ENCODE results near the gene IRX4.

IRX4 gene

GRCh38 chr5:1877103-1878049 is 5.3 kb downstream of the IRX4 start:
- Histone ChIP-seq H3K79me2 (no peaks in the 10 kb centered on the region), H3K27me3 (ENCODE audit: control insufficient read depth, insufficient read depth, low read length) (peaks cover 23% of the 10 kb centered on the region), H3K9ac (no peak overlapping the region), H3K9me3 (ENCODE audit: control insufficient read depth, low read length) (no peaks in the 10 kb centered on the region), H2AFZ (no peak overlapping the region), H3K4me2 (ENCODE audit: low read length) (no peak overlapping the region), H3K27ac (no peak overlapping the region), H3K36me3 (ENCODE audit: control insufficient read depth, insufficient read depth, low read length) (no peaks in the 10 kb centered on the region), H3K4me3 (ENCODE audit: low read depth, low read length) (no peak overlapping the region), H3K4me1 (no peaks in the 10 kb centered on the region)
- no peak for TF ChIP-seq CTCF (IDR thresholded peaks at IDR 0.05)

GRCh38 chr5:1876660-1877064 is 6.1 kb downstream of the IRX4 start:
- Histone ChIP-seq H2AFZ (no peak overlapping the region), H3K4me1 (no peaks in the 10 kb centered on the region), H3K27ac (no peak overlapping the region), H3K9me3 (ENCODE audit: control insufficient read depth, low read length) (no peaks in the 10 kb centered on the region), H3K9ac (no peak overlapping the region), H3K27me3 (ENCODE audit: control insufficient read depth, insufficient read depth, low read length) (peaks cover 23% of the 10 kb centered on the region), H3K79me2 (no peaks in the 10 kb centered on the region), H3K4me2 (ENCODE audit: low read length) (no peak overlapping the region), H3K36me3 (ENCODE audit: control insufficient read depth, insufficient read depth, low read length) (no peaks in the 10 kb centered on the region), H3K4me3 (ENCODE audit: low read depth, low read length) (no peak overlapping the region)
- TF ChIP-seq CTCF (IDR thresholded peaks at IDR 0.05) = no peak

GRCh38 chr5:1875843-1876659 is 6.7 kb downstream of the IRX4 start:
- Histone ChIP-seq H3K9me3 (ENCODE audit: control insufficient read depth, low read length) (no peaks in the 10 kb centered on the region), H3K4me3 (ENCODE audit: low read depth, low read length) (peak overlapping the region; percentile 16), H2AFZ (no peak overlapping the region), H3K27me3 (ENCODE audit: control insufficient read depth, insufficient read depth, low read length) (peaks cover 23% of the 10 kb centered on the region), H3K79me2 (no peaks in the 10 kb centered on the region), H3K4me1 (no peaks in the 10 kb centered on the region), H3K4me2 (ENCODE audit: low read length) (peak overlapping the region; percentile 46), H3K9ac (no peak overlapping the region), H3K27ac (no peak overlapping the region), H3K36me3 (ENCODE audit: control insufficient read depth, insufficient read depth, low read length) (no peaks in the 10 kb centered on the region)
- TF ChIP-seq CTCF (IDR thresholded peaks at IDR 0.05) = no peak

GRCh38 chr5:1875281-1875842 is 7.4 kb downstream of the IRX4 start:
- Histone ChIP-seq H3K27me3 (ENCODE audit: control insufficient read depth, insufficient read depth, low read length) (peaks cover 19% of the 10 kb centered on the region), H3K4me3 (ENCODE audit: low read depth, low read length) (no peak overlapping the region)

More at GRCh38 chr5:1875281-1875842, 7.4 kb downstream of the IRX4 start:
- Histone ChIP-seq H3K9me3 (ENCODE audit: control insufficient read depth, low read length) (no peaks in the 10 kb centered on the region), H3K4me2 (ENCODE audit: low read length) (peak overlapping the region; percentile 46), H3K9ac (no peak overlapping the region), H3K79me2 (no peaks in the 10 kb centered on the region), H3K27ac (no peak overlapping the region), H2AFZ (no peak overlapping the region), H3K4me1 (no peaks in the 10 kb centered on the region), H3K36me3 (ENCODE audit: control insufficient read depth, insufficient read depth, low read length) (no peaks in the 10 kb centered on the region)
- no peak for TF ChIP-seq CTCF (IDR thresholded peaks at IDR 0.05)
